MM.1S (cell line): Measurements from ENCODE around the gene TPPP2.

Experiments
- DNase-seq: peaks from one replicate; pipeline ENCODE4 v3.0.0-alpha.2; 2015
- H2AFZ ChIP-seq: fragments of 300-600 bp; sonication (generic); 2 replicates; pipeline ENCODE4 v1.6.0; 2016; ENCODE audit warnings: antibody characterized with exemption, low read length
- H3F3A ChIP-seq: fragments of 300-600 bp; sonication (generic); 2 replicates; pipeline ENCODE4 v1.6.1; 2016; ENCODE audit warnings: mild to moderate bottlenecking, antibody characterized with exemption, low read length, moderate library complexity, mixed read lengths; ENCODE audit not compliant: insufficient read depth
- H3K27ac ChIP-seq: fragments of 300-600 bp; sonication (generic); 2 replicates; pipeline ENCODE4 v1.5.1; 2016; ENCODE audit warnings: mild to moderate bottlenecking, low read length
- H3K27me3 ChIP-seq: fragments of 300-600 bp; sonication (generic); replicated peaks from 2 replicates; pipeline ENCODE4 v1.6.0; 2016; ENCODE audit warnings: low read length; ENCODE audit not compliant: insufficient read depth
- H3K36me3 ChIP-seq: fragments of 300-600 bp; sonication (generic); replicated peaks from 2 replicates; pipeline ENCODE4 v1.6.1; 2016; ENCODE audit warnings: mild to moderate bottlenecking, low read length, mixed read lengths; ENCODE audit not compliant: insufficient read depth
- H3K4me1 ChIP-seq: fragments of 300-600 bp; sonication (generic); 2 replicates; pipeline ENCODE4 v1.6.1; 2016; ENCODE audit warnings: low read length, mixed read lengths
- H3K4me2 ChIP-seq: fragments of 300-600 bp; sonication (generic); 2 replicates; pipeline ENCODE4 v1.6.0; 2016; ENCODE audit warnings: low read depth, low read length
- H3K4me3 ChIP-seq: fragments of 300-600 bp; sonication (generic); 2 replicates; pipeline ENCODE4 v1.5.1; 2016; ENCODE audit warnings: low read length, mixed read lengths
- H3K79me2 ChIP-seq: fragments of 300-600 bp; sonication (generic); 2 replicates; pipeline ENCODE4 v1.6.1; 2016; ENCODE audit warnings: mixed run types, low read length, mixed read lengths
- H3K9ac ChIP-seq: fragments of 300-600 bp; sonication (generic); 2 replicates; pipeline ENCODE4 v1.6.1; 2016; ENCODE audit warnings: low read length, mixed read lengths
- H3K9me2 ChIP-seq: fragments of 300-600 bp; sonication (generic); replicated peaks from 2 replicates; pipeline ENCODE4 v1.6.1; 2016; ENCODE audit warnings: mild to moderate bottlenecking, low read length, mixed read lengths; ENCODE audit not compliant: insufficient read depth
- H3K9me3 ChIP-seq: fragments of 300-600 bp; sonication (generic); replicated peaks from 2 replicates; pipeline ENCODE4 v1.6.1; 2016; ENCODE audit warnings: mild to moderate bottlenecking, low read length, mixed read lengths; ENCODE audit not compliant: insufficient read depth
- H4K20me1 ChIP-seq: fragments of 300-600 bp; sonication (generic); 2 replicates; pipeline ENCODE4 v1.6.1; 2016; ENCODE audit warnings: mild to moderate bottlenecking, low read length, moderate library complexity, mixed read lengths; ENCODE audit not compliant: insufficient read depth
- EZH2 ChIP-seq: fragments of 300-600 bp; sonication (generic); optimal IDR thresholded peaks from 2 replicates; pipeline ENCODE3; 2017; ENCODE audit warnings: low read depth, mild to moderate bottlenecking, antibody characterized with exemption, low read length, mixed read lengths
- EZH2phosphoT487 ChIP-seq: fragments of 300-600 bp; sonication (generic); IDR thresholded peaks from 2 replicates; pipeline ENCODE4 v1.6.1; 2018; ENCODE audit warnings: antibody characterized with exemption, low read length
- TF ChIP-seq, protein P1 (sequence below): fragments of 300-600 bp; sonication (generic); IDR thresholded peaks from 2 replicates; pipeline ENCODE4 v1.5.1; 2016; ENCODE audit warnings: antibody characterized with exemption, low read length, mixed read lengths

The TPPP2 gene

DNA sequence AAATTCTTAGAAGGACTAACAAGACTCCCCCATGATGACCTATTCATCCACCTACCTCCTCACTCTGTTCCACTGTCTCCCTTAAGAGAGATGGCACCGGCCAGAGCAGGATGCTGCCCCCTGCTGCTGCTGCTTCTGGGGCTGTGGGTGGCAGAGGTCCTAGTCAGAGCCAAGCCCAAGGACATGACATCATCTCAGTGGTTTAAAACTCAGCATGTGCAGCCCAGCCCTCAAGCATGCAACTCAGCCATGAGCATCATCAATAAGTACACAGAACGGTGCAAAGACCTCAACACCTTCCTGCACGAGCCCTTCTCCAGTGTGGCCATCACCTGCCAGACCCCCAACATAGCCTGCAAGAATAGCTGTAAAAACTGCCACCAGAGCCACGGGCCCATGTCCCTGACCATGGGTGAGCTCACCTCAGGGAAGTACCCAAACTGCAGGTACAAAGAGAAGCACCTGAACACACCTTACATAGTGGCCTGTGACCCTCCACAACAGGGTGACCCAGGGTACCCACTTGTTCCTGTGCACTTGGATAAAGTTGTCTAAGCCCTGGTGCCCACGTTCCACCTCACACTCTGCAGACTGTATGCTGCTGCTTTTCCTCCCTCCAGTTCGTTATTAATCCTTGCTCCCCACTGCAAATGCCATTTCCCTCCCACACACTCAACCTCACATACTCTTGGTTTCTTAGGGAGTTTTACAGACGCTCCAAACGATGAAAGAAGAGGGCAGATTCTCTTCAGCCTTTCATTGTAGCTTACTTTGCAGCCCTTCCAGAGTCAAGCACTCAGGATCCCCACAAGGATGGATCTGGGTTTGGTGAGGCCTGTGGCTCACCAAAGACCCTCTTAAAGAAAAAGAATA is 28.0 kb downstream of the TPPP2 start, which contains the start of gene RNASE8:
RNASE8 (plus strand) TSS at position 20 of the 873 bp plus-strand sequence; CDS start at position 91, 71 bp downstream.
- no peak for DNase-seq
- H4K20me1 ChIP-seq = no peaks in the 10 kb centered on the region
- H3K36me3 ChIP-seq = no peaks in the 10 kb centered on the region
- H3K4me3 ChIP-seq = no peak within 1 kb of the TSS
- no peaks in the 10 kb centered on the region for H3K27me3 ChIP-seq
- no peaks in the 10 kb centered on the region for H3K9me3 ChIP-seq
- H3K4me2 ChIP-seq = no peak within 1 kb of the TSS
- no peak within 1 kb of the TSS for H3K9ac ChIP-seq
- no peak for TF ChIP-seq EZH2
- TF ChIP-seq EZH2phosphoT487 = no peak
- TF ChIP-seq, protein P1, sequence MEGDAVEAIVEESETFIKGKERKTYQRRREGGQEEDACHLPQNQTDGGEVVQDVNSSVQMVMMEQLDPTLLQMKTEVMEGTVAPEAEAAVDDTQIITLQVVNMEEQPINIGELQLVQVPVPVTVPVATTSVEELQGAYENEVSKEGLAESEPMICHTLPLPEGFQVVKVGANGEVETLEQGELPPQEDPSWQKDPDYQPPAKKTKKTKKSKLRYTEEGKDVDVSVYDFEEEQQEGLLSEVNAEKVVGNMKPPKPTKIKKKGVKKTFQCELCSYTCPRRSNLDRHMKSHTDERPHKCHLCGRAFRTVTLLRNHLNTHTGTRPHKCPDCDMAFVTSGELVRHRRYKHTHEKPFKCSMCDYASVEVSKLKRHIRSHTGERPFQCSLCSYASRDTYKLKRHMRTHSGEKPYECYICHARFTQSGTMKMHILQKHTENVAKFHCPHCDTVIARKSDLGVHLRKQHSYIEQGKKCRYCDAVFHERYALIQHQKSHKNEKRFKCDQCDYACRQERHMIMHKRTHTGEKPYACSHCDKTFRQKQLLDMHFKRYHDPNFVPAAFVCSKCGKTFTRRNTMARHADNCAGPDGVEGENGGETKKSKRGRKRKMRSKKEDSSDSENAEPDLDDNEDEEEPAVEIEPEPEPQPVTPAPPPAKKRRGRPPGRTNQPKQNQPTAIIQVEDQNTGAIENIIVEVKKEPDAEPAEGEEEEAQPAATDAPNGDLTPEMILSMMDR = no peak
- H3K79me2 ChIP-seq = no peaks in the 10 kb centered on the region
- no peaks in the 10 kb centered on the region for H3K9me2 ChIP-seq
- H3F3A ChIP-seq = no peaks in the 10 kb centered on the region
- H2AFZ ChIP-seq = no peak within 1 kb of the TSS
- H3K4me1 ChIP-seq = no peaks in the 10 kb centered on the region
- no peak within 1 kb of the TSS for H3K27ac ChIP-seq

DNA sequence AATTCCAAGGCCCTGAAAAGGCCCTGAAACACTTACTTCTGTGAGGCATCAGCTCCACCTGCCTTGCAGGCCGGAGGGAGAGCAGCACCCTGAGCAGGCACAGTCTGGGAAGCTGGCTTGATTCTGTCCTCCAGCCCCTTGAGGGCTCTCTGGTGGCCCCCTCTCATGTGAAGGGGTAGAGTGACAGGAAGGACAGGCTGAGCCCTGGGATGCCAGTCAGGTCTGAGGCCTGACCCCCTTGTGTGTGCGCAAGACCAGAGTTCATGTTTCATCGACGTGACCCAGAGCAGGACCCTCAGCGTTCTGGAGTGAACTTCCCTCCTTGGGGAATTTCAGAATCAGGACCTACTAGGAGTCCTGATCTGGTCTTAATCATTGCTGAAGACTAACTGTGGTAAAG is 28.9 kb downstream of the TPPP2 start:
- Histone ChIP-seq H3K36me3 (no peaks in the 10 kb centered on the region), H2AFZ (no peak overlapping the region), H3K9ac (no peak overlapping the region), H3F3A (no peaks in the 10 kb centered on the region), H4K20me1 (no peaks in the 10 kb centered on the region), H3K4me3 (no peak overlapping the region), H3K9me2 (no peaks in the 10 kb centered on the region), H3K27ac (no peak overlapping the region), H3K27me3 (no peaks in the 10 kb centered on the region), H3K79me2 (no peaks in the 10 kb centered on the region), H3K9me3 (no peaks in the 10 kb centered on the region), H3K4me1 (no peaks in the 10 kb centered on the region), H3K4me2 (no peak overlapping the region)
- no peak for DNase-seq
- TF ChIP-seq EZH2 (no peak), EZH2phosphoT487 (no peak)
- TF ChIP-seq, protein P1 = no peak

DNA sequence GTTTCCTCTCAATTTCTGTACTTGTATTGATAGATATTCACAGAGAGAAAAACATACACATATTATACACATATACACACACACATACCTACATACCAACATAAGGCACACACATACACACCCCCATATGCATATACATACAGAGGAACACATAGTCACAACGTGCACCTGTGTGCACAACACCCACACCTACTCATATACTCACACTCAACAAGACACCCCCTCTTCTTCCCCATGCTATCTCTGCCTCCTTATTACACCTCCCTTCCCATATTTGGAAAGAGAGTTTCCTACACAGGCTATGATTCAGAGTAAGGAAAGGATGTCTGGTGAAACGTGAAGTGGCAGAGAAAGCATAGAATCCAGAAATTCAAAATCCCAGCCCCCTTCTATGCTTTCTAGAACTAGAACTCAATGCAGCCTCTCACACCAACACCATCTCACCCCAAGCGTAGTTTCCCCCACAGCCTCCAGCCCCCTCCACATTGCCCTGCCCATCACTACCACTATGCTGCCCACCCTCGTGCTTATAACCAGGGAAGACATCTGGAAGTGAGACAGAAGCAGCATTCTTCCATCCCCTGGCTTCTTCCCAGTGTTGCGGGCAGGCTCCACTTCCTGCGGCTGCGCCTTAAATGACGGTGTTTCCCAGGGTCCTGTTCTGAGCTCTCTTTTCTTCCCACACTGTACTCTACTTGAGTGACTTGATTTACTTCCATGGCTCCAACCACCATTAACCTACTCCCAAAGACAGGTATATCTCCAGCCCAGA is 30.0 kb downstream of the TPPP2 start:
- Histone ChIP-seq H3K9me3 (no peaks in the 10 kb centered on the region), H3K9ac (no peak overlapping the region), H3K4me3 (no peak overlapping the region), H3F3A (no peaks in the 10 kb centered on the region), H3K4me1 (no peaks in the 10 kb centered on the region), H4K20me1 (no peaks in the 10 kb centered on the region), H3K27ac (no peak overlapping the region), H3K9me2 (no peaks in the 10 kb centered on the region), H2AFZ (no peak overlapping the region), H3K79me2 (no peaks in the 10 kb centered on the region), H3K4me2 (no peak overlapping the region), H3K36me3 (no peaks in the 10 kb centered on the region), H3K27me3 (no peaks in the 10 kb centered on the region)
- DNase-seq = no peak
- TF ChIP-seq EZH2 (no peak), EZH2phosphoT487 (no peak)
- TF ChIP-seq, protein P1 = no peak
